ENCODE results near the gene SLC37A2.

SLC37A2 gene

DNA sequence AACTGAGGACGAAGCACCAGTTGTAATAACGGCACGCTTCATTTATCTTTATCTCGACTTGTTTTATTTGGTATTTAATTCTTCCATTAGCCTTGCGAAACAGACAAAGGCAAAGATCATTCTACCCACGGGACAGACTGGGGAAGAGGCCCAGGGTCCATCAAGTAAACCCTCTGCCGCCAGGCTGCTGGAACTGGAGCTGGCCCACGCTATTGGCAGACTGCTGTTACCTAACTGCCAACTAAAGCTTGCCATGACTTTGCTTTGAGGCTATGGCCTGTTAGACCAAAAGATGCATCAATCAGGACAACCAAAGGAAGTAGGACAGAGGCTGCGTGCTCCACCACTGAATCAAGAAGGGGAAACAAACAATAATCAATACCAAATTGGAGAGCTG, 49.1 kb downstream of the SLC37A2 start:
- no peak for DNase-seq

DNA sequence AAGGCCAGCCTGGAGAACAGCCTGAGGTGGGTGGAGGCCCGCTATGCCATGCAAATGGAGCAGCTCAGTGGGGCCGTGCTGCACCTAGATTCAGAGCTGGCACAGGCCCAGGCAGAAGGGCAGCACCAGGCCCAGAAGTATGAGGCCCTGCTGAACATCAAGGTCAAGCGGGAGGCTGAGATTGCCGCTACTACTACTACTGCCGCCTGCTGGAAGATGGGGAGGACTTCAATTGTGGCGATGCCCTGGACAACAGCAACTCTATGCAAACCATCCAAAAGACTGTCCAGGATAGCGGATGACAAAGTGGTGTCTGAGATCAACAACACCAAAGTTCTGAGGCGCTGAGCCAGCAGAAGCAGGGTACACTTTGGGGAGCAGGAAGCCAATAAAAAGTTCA, 51.4 kb downstream of the SLC37A2 start:
- no peak for DNase-seq

DNA sequence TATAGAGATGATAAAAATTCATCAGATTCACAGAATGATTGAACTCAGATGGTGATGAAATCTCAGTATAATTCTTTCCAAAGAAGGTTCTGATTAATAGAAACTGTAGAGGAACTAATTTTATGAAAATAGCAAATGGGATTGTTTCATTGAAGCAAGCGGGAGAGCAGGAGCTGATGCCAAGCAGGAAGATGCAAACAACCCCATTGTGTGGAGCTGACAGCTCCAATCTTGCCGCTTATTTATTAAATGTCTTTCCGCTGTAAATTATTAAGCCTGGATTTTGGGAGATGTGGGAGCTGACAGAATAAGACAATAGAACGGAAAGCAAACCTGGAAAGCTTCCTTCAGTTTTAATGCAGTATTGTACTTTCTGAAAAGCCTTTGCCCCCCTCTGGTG, 54.3 kb downstream of the SLC37A2 start:
- DNase-seq = no peak

DNA sequence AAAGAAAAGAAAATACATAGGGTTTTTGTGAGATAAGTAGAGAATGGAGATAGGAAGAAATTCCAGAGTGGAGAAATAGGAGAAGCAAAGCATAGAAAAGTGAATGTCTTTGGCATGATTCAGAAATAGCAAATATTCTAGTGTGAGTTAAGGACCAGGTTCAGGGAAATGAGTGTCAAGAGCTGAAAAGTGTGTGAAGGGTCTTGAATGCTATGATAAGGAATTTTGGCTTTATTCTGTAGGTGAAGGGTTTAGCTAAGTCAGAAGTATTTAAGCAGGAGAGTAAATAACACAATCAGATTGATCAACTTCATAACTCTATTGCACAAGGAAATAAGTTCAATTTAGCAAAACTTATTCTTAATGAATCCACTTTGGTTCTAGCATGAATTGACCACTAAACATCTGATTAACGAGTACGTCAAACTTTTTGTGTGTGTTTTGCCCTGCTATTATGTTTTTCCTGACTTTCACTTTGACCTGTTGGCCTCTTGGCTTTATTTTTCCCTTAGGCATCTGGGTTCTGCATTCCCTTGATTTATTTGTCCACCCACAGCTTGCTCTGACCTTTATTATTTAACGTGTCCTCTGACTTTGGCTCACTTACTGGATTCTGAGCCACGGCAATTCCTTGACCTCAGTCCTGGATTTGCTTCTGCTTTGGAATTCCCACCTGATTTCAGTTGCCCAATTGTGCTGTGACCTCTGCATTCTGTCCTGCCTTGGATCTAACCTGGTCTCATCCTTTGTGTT, 60.3 kb downstream of the SLC37A2 start:
- no peak for DNase-seq

DNA sequence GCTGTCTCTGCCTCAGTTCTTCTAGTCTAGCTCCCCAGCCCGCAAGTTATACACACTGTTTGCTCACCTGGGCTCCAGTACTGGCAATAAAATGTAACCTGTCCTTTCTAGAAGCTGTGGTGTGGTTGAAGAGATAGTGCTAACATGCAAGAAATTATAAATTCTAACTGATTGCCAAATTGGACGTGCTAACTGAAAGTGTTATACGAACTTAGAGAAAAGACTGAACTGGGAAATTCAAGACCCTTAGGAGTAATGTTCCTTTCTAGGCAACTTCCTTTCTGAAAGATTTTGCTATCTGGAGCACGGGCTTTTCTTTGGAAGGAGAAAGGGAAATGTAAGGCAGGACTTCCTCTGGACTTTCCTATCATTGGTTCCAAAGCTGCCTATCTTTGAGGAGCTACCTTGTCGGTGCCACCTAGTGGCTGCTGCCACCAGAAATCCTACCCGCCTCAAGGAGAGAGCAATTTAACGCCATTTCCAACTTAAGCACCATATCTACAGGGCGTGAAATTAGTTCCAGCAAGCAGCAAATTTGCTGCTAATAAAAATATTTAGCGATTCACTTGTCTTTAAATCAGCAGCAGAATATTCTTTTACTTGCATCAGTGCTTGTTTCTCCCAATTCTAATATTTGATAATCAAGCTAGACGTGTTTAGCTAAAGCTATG, 61.0 kb downstream of the SLC37A2 start:
- peak; percentile 56 for DNase-seq

DNA sequence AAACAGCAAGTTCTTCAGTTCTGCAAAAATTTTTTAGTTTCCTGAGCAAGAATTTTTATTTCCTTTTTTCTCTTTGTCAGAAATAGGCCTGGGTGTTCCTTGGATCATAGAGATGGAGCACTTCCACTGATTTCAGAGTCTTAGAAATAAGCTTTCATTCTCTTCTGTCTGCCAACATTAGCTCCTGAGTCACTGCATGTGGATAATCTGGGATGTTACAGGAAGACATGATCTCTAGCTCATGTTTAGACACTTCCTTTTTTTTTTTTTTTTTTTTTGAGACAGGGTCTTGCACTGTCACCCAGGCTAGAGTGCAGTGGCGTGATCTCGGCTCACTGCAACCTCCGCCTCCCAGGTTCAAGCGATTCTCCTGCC, 61.5 kb downstream of the SLC37A2 start:
- no peak for DNase-seq

DNA sequence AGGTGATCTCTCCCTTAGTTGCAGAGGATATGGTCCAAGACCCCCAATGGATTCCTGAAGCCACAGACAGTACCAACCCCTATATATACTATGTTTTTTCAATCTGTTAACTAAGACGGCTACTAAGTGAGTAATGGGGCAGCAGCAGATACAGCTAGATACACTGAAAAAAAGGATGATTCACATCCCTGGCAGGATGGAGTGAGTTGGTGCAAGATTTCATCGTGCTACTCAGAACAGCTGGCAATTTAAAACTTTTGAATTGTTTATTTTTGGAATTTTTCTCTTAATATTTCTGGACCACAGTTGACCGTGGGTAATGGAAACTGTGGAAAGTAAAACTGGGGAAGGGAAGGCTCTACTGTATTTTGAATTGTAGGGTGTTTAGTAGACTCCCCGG, 65.3 kb downstream of the SLC37A2 start:
- DNase-seq = no peak

DNA sequence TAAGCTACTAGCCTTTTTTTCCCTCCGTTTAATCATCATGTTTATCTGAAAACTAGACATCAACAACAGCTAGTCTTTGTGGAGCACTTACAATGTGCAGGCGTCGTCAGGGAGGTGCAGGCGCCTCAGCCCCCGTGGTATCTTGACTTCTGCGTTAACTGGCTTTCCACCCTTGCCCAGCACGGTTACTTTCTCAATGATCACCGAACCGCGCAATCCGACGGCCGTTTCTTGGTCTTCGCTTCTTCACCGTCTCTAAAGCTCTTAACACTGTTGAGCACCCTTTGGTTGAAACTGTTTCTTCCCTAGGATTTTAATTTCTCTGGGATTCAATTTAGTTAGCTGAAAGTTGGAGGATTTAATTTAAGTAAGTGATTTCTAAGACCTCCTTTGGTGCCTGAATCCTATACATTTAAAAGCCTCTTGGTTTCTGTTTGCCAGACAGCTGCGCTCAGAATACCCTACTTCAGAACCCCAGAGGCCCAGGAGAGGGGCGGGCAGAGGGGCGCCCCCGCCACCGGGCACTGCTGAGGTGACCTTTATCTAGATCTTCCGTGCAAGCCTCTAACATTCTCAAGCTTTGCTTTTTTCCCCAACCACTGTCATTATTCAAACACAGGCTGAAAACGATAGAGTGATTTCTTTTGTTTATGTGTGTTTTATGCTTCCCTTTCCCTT, 66.3 kb downstream of the SLC37A2 start:
- DNase-seq = no peak

DNA sequence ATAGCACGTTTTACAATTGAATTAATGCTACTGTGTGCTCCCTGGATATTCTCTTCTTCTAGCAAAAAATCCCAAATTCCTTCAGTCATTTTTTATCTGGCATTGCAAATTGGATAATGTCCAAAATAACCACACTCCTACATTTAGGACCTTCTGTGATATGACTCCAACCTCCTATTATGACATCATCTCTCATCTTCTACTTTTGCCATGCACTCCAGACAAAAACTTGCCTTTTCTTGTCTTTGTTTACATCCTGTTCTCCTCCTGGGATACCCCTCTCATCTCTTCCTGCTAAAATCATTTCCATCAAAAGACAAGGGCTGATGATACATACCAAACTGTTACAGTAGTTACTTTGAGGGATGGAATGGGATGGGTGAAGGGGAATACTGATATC, 69.0 kb downstream of the SLC37A2 start:
- no peak for DNase-seq

DNA sequence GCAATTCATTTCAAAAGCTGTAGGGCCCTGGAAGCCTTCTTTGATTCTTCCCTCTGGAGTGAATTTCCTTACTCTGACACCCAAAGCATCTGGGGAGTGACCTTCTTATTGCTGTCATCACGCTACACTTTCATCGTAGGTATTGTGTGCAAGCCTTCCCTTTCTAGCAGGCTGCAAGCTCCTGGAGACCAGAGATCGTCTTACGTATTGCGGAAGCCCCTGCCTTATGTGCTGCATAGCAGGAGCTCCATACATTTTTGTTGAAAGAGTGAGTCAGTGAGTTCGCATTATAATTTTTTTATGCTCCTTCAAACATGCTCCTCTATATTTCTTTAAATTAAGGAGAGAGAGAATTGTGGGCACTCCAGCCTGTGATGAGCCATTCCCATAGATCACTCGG, 69.5 kb downstream of the SLC37A2 start:
- no peak for DNase-seq

DNA sequence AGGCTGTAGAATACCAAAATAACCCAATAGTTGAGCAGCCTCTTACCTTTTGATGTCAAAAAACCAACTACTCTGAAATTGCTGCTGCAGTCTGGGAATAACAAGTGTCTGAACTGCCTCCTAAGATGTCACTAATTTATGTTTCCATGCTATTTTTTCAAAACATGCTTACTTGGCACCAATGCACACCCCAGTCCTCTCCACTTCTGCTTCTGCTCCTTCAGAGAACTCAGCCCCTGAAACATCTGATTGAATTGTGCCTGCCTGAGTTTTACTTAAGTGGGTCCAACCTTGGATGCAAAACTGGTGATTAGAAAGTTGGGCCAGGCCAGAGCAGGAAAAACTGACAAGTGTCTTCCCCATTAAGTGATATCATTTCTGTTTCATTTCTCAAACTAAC, 72.9 kb downstream of the SLC37A2 start:
- no peak for DNase-seq

DNA sequence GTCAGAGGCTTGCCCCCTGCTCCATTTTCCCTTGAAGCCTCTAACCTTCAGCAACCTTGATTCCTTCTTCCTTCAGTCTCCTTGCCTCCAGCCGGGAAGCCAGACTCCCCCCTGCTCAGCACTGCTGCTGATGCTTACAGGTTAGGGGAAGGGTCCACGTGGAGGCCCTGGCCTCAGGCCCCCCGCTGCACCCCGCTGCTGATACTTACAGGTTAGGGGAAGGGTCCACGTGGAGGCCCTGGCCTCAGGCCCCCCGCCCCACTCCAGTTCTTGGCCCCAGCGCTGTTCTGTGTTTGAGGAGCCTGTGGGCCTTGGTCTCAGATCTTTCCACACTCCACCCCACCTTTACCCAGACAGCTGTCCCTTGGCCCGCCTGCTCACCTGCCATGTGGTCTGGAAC, 75.9 kb downstream of the SLC37A2 start:
- no peak for DNase-seq

DNA sequence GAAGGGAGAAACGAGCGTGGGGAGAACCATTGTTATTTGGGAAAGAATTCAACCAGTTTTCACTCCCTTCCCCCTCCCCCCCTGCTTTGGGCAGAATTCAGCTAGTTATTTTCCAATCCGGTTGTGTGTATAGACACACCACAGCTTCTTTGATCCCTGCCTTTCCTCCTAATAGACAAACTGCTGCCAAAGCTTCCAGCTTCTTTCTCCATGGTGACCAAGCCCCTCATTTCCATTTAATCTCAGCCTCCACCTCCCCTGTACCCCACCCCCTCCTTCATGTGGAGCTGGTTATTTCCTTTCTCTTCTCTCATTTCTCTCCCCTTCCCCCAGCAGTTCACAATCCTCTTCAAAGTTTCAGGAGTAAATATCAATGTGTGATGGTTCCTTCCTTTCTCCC, 76.7 kb downstream of the SLC37A2 start:
- no peak for DNase-seq

Data from DMS79 (cell line).